GM18508 (cell line): ENCODE results near the gene ACVR2B.

ENCODE experiments used
- ATAC-seq: cut with Tn5 transposase; IDR thresholded peaks from one replicate; pipeline ENCODE4 v1.9.1; 2021; ENCODE audit warnings: moderate number of reproducible peaks; ENCODE audit not compliant: insufficient read depth, unreplicated experiment

ACVR2B gene

DNA sequence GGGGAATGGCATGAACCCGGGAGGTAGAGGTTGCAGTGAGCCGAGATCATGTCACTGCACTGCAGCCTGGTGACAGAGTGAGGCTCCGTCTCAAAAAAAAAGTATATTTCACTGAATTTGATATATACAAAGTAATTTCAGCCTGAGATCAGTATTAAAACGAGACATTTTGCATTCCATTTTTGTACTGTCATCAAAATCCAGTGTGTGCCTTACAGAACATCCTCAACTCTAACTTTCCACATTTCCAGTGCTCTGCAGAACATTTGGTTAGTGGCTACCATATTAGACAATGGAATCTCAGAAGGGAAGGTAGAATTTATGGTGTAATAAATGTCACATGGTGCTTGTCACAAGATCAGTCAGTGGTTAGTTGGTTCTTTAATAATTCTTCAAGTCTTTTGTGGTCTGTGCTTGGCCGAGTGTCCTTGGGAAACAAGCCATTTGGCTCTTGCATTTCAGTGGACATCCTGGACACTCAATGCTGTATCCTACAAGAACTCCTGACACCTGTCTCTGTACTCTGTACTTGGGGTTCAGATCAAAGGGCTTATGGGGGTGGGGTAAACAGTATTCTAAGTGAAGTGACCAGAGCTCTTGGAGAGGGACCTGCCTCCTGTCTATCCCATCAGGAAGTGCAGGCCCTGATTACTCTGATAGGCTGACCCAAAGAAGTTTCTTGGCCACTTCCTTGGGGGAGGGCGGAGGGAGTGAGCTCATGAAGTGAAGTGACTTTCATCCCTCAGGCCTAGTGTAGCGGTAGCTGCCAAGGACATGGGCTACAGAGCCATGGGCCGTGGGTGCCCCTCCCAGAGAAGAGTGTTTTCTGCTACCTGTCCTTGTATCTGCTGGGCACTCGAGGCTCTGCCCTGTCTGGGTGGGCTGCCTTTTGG, 3.7 kb downstream of the ACVR2B start:
- no peak for ATAC-seq

DNA sequence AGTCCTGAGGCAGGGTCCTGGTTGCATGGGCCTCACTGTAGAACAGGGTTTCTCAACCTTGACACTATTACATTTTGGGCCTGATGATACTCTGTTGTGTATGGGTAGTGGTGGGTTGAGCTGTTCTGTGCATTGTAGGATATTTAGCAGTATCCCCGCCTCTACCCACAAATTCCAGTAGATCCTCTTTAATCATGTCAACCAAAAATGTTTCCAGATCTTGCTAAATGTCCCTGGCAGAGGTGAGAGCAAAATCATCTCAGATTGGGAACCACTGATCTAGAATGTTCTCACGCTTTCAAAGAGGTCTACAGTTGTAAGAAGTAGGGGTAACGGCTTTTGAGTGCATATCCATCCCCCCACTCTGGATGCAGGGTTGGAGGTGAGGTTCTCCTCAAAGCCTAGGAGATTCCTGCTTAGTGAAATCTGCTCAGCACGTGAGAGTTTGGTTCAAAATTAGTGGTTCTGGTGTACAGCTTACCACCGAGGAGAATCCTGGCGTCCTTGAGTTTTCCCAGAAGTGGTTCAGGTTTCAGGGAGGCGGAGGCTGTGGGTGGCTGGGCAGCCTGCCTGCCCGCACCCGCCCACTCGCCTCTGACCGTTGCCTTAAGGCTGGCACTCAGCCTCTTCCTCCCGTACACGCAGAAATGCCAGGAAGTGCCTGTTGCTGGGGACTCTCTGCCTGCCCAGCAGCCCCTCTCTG, 5.3 kb downstream of the ACVR2B start:
- no peak for ATAC-seq

DNA sequence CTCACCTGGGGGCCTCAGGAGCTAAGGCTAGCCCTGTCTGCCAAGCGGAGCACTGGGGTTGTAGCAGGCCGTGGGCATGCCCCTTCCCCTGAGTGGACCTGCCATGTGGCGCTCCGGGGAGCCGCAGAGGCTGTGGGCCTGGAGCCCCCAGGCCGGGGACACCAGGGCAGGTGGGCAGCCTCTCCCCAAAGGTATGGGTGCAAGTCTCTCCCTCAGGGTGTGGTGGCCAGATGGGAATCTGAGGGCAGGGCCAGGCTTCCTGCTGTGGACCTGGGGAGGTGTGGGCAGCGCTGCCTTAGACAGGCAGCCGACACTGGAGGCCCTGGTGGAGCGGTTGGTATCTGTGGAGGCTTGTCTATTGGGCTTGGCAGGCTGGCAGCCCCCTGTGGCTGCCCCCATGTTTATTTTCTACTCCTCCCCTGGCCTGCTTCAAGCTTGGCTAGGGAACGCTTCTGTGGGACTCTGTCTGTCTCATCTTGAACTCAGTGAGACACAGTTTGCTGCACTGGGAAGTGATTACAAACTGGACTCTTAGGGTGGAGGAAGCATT, 5.9 kb downstream of the ACVR2B start:
- no peak for ATAC-seq

DNA sequence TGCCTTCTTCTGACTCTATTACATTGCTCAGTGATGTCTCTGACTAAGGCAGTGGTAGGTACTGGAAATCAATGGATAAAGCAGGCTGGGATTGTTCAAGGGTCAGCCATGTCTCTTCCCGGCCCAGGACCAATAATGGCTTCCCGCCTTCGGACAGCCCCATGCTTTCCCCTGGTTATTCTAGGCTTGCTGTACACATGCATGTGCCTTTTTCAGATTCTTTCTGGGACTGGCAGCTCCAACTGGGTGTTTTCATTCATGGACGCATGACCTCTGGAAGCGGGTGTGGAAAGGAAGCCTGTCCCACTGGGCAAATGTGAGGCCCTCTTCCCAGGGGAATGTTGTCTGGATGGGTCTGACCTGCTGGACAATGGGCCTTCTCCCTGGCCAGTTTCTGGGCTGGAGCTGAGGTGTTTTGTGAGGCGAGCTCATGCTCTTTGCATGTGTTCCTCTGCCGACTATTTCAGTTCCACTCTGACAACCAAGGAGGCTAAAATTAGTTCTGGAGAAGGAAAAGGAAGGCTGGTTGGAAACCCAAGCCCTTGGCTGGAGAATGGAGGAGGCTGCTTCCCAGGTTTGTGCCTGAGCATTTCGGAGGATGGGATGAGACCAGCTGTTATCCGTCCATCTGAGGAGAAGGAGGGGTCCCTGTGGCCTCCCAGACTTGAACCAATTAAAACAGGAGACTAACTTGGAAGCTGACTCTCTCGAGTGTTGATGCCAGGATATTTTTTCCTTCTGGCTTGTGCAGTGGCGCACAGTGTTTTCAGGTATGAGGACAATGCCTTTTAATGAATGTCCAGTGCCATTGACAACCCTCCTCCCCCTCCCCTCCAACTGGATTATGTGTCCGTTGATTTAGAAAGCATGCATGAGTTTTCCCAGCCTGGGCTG, 6.9 kb downstream of the ACVR2B start:
- no peak for ATAC-seq

DNA sequence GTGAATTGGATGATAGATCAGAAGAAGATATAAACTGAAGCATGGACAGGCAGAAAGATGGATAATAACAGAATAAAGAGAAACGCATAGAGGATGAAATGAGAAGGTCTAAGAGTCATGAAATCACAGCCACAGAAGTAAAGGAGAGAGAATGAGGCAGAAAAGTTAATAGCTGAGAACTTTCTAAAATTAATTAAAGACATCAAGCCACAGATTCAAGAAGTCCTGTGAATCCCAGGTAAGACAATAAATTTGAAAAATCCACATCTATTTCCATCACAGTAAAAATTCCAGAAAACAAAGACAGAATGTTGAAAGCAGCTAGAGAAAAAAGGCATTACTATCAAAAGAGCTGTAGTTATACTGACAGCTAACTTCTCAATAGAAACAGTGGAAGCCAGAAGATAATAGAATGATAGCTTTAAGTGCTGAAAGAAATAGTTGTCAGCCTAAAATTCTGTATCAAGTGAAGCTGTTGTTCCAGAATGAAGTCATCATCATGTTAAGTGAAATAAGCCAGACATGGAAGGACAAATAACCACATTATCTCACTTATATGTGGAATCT, 12.0 kb downstream of the ACVR2B start:
- no peak for ATAC-seq

DNA sequence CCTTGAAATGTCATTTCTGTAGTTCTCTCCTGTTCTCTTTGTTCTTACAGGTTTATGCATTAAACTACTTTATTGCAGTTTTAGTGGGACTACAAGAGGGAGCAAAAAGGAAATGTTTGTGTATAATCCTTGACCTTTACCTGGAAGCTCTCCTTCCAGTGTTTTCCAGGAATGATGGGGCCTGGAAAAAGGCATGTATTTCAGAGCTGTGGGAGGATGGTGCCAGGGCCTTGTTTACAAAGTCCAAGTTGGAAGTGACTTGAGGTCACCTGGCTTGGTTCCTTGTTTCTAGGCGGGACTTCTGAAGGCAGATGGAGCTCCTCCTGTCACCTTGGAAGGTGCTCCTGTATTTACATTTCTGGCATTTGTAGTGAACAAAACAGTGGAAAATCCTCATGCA, 15.1 kb downstream of the ACVR2B start:
- ATAC-seq: no peak

DNA sequence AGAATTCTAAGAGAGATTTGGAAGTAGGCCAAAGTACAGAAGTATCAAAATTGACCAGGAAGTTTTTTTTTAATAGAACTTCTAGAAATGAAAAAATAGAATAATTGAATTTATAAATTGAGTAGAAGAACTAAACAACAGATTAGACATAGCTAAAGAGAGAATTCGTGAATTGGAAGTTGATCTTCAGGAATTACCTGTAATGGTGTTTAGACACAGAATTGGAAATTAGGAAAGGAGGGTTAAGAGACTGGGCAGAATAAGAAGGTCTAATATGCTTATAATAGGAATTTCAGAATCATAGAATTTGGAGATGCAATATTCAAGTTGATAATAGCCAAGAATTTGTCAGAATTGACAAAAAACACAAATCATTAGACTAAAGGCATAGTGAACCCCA, 16.2 kb downstream of the ACVR2B start:
- no peak for ATAC-seq

DNA sequence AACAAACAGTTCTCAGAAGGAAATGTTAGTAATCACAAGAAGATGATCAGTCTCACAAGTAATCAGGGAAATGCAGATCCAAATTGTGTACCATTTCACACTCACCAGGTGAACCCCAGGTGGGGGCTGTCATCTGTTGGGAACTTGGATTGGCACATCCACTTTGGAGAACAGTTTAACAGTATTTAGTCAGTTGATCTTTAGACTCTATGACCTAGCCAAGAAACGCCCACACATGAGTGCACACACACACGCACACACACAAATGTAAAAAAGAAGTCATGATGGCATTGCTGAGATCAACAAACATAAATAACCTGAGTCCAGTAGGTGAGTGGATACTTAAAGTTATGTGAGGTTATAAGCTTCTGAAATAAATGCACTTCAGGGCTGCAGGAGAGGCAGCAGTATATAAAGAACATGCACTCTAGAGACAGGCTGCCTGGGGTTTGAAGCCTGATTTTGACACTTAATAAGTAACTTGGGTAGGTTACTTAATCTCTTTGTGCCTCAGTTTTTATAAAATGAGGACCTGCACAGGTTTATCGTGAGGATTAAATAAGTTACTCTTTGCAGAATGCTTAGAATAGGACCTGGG, 17.7 kb downstream of the ACVR2B start:
- ATAC-seq: no peak

DNA sequence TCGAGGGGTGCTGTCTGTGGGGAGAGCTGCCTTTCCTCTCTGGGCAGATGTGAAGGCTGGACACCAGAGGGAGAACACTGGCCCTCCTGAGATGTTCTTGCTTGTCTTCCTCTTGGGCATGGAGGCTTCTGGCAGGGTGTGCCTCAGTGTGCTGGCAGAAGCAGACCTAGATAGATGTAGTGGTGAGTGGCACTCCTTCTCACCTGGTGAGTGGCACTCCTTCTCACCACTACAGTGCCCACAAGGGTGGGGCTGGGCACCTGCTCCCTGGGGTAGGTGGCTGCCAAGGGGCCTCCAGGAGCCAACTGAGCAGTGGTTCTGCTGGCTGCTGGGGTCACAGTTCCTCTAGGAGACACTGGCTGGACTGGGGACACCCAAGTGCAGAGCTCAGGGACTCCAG, 18.7 kb downstream of the ACVR2B start:
- ATAC-seq: no peak

DNA sequence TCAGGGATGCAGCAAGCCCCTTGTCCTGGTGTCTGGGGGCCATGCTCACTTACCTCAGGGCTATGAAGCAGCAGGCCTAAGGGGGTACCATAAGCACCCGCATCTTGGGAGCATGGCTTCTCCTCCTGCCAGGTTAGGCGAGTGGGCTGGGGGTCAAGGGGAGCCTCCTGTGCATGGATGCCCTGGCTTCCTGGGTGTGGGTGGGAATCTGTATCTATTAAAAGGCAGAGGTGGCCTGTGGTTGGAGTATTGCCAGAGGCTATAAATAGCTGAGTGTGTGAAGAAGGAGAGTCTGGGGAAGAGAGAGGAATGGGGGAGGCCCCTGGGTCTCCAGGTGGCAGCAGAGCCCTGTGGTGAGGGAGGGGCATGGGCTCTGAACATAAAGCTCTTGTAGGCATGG, 19.5 kb downstream of the ACVR2B start:
- ATAC-seq: no peak

DNA sequence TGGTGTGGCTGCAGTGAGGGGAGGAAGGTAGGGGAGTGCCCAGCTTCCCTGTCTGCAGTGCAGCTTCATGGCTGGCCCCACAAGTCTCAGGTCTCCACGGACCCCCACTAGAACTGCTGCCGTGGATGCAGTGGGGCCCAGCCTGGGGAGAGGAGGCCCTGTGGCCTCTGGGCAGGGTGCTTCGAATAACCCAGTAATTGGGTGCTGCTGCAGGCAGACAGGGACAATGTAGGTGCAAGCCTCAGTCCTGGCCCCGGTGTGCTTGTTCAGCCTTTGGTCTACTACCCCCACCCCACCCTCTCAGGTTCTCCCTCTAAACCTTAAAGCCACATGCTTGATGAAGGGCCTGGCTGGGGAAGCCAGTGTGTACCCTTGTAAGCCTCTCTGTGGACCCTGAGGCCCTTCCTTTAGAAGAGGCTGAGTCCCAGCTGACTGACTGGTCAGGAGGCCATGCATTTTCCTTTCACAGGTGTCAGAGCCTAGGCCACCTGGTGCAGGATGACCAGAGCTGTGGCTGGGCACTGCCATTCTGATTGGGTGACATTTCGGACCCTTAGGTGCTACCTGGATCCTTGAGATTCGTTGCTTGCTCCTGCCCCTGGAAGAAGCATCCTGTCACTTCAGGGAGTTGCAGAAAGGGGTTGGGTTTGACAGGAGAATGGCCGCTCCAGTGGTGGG, 21.4 kb downstream of the ACVR2B start:
- ATAC-seq: no peak

DNA sequence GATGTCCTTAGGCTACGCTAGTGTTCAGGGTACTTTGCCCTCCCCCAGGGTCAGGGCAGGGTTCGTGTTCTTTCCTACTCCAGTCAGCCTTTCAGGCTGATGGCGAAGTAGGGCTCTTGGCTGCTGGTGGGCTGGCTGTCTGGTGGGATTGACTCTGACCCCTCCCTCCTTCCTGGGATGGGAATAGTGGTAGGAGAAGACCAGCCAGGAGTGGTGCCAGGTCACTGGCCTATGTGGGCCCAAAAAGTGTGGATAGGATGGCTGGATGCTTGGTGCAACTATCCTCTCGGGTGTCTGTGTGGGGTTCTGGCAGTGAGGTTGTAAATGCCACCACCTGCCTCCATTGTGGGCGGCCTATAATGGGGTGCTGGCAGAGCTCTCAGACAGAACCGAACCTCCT, 22.0 kb downstream of the ACVR2B start:
- no peak for ATAC-seq

DNA sequence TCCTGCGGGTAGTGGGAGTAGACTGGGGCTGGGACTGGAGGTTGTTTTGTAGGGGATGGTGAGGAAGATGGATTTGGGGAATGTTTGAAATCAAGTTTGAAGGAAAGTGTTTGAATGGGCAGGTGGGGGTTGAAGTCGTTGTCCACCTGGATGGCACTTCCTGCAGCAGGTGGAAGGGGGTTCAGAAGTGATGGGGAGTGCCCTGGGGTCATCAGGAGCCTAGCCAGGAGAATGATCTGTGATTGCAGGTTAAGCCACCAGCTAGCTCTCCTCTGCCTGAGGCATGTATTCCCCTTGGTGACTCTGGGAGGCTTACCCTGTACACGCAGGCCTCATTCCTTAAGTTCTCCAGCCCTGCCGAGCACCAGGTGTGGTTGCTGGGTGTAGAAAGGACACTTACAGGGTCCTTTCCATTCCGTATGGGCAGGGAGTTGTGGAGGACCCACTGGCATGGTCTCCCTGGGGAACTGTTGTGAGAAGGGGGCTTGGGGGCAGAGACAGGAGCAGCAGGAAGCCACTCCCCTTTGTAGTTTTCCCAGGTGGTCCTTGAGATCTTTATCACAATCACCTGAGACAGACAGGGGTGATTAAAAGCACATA, 22.6 kb downstream of the ACVR2B start:
- no peak for ATAC-seq

DNA sequence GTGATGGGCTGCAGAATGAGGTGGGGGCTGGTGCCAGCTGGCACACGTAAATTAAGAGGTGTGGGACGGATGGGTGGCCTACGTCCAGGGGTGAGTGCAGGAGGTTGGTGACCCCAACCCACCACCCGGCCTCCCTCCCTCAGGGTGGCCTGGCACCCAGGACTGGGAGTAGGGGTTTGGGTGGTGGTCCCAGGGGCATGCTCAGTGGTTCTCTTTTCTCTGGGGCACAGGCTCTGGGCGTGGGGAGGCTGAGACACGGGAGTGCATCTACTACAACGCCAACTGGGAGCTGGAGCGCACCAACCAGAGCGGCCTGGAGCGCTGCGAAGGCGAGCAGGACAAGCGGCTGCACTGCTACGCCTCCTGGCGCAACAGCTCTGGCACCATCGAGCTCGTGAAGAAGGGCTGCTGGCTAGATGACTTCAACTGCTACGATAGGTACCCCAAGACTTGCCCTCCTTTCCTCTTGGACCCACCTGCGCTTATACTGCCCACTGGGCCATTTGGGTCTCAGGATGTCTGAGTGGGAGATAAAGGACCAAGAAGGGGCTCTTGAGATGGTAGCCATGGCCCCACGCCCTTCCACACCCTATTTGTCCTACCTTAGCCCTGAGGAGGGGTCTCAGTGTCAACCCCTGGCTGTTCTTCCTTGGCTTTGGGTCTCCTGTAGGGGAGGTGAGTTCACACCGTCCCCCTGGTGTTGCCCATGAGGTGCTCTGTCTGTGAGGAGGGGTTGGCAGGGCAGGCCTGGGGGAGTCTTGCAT, 23.5 kb downstream of the ACVR2B start:
- ATAC-seq: no peak

DNA sequence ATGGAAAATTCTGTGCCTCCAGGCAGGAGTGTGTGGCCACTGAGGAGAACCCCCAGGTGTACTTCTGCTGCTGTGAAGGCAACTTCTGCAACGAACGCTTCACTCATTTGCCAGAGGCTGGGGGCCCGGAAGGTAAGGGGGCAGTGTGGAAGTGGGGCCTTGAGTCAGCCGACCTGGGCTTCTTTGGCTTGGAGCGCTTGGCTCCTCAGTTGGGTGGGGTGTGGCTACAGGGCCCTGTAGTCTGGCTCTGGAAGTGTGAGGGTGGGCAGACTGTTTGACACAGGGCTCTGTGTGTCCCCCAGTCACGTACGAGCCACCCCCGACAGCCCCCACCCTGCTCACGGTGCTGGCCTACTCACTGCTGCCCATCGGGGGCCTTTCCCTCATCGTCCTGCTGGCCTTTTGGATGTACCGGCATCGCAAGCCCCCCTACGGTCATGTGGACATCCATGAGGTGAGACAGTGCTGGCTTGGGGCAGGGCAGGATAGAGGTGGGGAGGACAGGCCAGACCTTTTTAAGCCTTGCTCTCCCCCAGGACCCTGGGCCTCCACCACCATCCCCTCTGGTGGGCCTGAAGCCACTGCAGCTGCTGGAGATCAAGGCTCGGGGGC, 24.3 kb downstream of the ACVR2B start:
- ATAC-seq: no peak

DNA sequence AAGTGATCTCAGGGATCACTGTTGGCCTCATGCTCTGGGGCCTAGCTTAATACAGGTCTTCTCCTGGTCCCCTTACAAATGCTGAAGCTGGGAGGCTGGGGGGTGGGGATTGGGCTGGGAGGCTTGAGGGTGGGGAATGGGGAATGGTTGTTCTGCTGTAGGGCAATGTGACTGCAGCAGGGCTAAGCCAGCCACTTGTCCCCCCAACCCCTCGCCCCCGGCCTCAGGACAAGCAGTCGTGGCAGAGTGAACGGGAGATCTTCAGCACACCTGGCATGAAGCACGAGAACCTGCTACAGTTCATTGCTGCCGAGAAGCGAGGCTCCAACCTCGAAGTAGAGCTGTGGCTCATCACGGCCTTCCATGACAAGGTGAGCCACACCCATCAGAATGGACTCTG, 25.2 kb downstream of the ACVR2B start:
- no peak for ATAC-seq

DNA sequence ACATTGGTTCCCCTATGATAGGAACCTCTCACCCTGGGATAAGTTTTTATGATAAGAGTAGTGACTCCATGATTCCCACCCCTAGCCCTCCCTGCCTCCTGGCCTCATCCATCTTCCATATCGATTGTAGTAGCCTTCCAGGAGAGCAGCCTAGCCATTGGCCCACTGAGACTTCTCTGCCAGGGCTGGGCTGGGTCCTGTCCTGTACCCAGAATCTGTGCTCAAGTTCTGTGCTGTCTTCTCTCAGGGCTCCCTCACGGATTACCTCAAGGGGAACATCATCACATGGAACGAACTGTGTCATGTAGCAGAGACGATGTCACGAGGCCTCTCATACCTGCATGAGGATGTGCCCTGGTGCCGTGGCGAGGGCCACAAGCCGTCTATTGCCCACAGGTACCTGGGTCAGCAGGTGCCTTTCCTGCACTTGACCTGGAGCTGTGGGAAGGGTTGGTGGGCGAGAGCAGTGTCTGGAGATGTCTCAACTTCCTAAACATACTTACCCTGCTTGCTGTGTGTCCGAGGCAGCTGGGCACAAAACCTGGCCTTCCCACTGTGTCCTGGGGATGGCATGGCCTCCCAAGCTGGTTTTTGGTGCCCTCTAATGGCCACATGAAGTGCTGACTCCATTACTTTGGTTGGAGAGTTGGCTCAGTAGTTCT, 25.9 kb downstream of the ACVR2B start:
- no peak for ATAC-seq
